ENCODE data around the gene PGD.

The PGD gene

DNA sequence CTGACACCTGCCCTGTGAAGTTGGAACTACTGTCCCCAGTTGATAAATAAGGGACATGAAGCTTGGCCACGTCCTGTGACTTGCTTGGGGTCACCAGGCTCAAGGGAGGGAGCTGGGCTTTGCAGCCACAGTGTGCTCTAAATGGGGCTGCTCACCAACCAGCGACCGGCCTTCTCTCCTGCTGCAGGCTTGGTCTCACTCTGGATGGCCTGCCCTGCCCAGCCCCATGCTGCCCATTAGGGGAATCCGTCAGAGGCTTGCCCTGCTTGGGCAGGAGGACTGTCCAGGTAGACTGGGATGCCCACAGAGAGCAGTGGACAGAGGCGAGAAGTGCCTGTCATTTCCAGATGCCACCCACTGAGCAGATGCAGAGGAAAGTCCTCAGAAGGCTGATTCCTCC lies 30.1 kb downstream of the PGD start:
- H3K36me3 ChIP-seq (ENCODE audit: insufficient read depth, low read length): peaks cover 4% of the 10 kb centered on the region
- no peaks in the 10 kb centered on the region for H4K20me1 ChIP-seq (ENCODE audit: insufficient read depth, low read length)
- 0 out of 2 replicates have a peak overlapping the region, but pooled peaks have one; percentile 63 for H3K9ac ChIP-seq (ENCODE audit: low read depth, low read length)
- H2AFZ ChIP-seq (ENCODE audit: low read depth, low read length): no peak overlapping the region
- H3K4me2 ChIP-seq (ENCODE audit: insufficient read depth, low read length): 0 out of 2 replicates have a peak overlapping the region, but pooled peaks have one; percentile 92
- ATAC-seq (ENCODE audit: insufficient read depth, low read depth) (no peak), DNase-seq (no peak)
- H3K4me1 ChIP-seq (ENCODE audit: insufficient read depth, low read length): peaks cover 47% of the 10 kb centered on the region
- H3K27ac ChIP-seq (ENCODE audit: low read length): no peak overlapping the region
- H3K4me3 ChIP-seq (ENCODE audit: low read depth in 1 of 2, low read length in 2 of 2): no peak overlapping the region
- TF ChIP-seq EZH2 (IDR thresholded peaks at IDR 0.05; ENCODE audit: borderline replicate concordance, low read depth, low read length, severe bottlenecking): no peak
- peak; percentile 4 for TF ChIP-seq CTCF (IDR thresholded peaks at IDR 0.05; ENCODE audit: borderline replicate concordance, extremely low read depth, low read length, poor library complexity, severe bottlenecking)
- no peaks in the 10 kb centered on the region for H3K9me3 ChIP-seq (ENCODE audit: insufficient read depth, low read length, severe bottlenecking)
- peaks cover 25% of the 10 kb centered on the region for H3K79me2 ChIP-seq (ENCODE audit: insufficient read depth, low read length)
- H3K27me3 ChIP-seq (ENCODE audit: insufficient read depth, low read length, poor library complexity): no peaks in the 10 kb centered on the region

DNA sequence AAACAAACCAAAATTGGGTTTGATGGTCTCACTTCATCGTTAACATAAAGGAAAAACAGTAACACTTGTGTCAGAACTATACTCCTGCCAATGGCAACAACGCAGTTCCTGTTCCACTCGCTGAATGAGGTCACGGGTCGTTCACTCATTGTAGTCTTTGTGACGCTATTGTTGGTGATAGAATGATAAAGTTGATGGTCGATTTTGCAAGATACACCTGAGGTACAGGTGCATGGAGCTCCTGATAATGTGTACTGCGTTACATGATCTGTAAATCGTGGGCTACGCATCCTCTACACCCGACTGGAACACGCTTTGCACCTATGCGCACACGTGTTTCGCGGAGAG lies 31.0 kb downstream of the PGD start:
- Histone ChIP-seq H3K79me2 (ENCODE audit: insufficient read depth, low read length) (peaks cover 25% of the 10 kb centered on the region), H2AFZ (ENCODE audit: low read depth, low read length) (peak overlapping the region; percentile 84), H3K27me3 (ENCODE audit: insufficient read depth, low read length, poor library complexity) (no peaks in the 10 kb centered on the region), H3K4me3 (ENCODE audit: low read depth in 1 of 2, low read length in 2 of 2) (peak overlapping the region; percentile 32 to 72; a peak in 3 of 4 replicates), H3K27ac (ENCODE audit: low read length) (peak overlapping the region; percentile 91), H3K4me1 (ENCODE audit: insufficient read depth, low read length) (peaks cover 47% of the 10 kb centered on the region), H3K9me3 (ENCODE audit: insufficient read depth, low read length, severe bottlenecking) (no peaks in the 10 kb centered on the region), H3K9ac (ENCODE audit: low read depth, low read length) (peak overlapping the region; percentile 63), H3K4me2 (ENCODE audit: insufficient read depth, low read length) (peak overlapping the region; percentile 92), H3K36me3 (ENCODE audit: insufficient read depth, low read length) (peaks cover 5% of the 10 kb centered on the region), H4K20me1 (ENCODE audit: insufficient read depth, low read length) (no peaks in the 10 kb centered on the region)
- TF ChIP-seq CTCF (IDR thresholded peaks at IDR 0.05; ENCODE audit: borderline replicate concordance, extremely low read depth, low read length, poor library complexity, severe bottlenecking) (no peak), EZH2 (IDR thresholded peaks at IDR 0.05; ENCODE audit: borderline replicate concordance, low read depth, low read length, severe bottlenecking) (no peak)
- ATAC-seq (ENCODE audit: insufficient read depth, low read depth): no peak
- no peak for DNase-seq

DNA sequence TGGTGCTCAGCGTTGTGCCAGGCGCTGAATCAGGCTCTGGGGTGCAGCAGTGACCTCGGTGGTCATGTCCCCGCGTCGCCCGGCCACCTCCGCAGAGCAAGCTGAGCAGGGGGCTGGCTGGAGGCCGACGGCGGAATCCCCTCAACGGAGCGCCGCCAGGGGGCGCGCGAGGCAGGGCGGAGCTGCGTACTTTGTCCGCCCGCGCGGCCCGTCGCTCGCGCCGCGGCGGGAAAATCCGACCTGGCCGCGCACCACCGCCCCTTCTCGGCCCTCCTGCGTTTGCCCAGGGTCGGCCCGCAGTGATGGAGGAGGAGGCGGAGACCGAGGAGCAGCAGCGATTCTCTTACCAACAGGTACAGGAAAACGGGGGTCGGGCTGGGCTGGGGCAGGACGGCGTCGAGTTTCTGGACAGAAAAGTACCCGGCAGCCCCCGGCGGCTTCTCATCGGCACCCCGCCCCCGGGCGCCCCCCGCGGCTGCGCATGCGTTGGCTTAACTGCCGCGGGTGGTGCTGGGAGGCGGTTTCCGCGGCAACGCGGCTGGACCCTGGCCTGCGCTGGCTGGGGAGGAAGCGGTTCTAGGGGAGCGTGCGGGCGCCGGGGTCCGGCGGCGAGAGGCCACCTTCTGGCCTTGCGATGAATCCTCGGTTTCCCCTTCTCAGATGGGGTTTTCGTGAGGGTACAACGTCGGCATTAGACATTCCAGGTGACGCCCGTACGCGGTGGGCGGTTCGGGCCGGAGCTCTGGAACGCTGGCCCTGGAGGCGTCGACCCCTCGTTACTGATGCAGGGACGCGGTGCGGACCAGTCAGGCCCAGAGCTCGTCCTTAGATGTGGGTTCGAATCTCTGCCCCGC lies 31.6 kb downstream of the PGD start, which contains the start of gene CENPS:
Gene CENPS, plus strand, starts transcription at position 218 of the 854 bp plus-strand sequence. Its CDS starts 85 bp downstream, at position 303.
- Histone ChIP-seq H3K4me3 (ENCODE audit: low read depth in 1 of 2, low read length in 2 of 2) (peak within 1 kb of the TSS; percentile 32 to 72), H4K20me1 (ENCODE audit: insufficient read depth, low read length) (no peaks in the 10 kb centered on the region), H3K79me2 (ENCODE audit: insufficient read depth, low read length) (peaks cover 25% of the 10 kb centered on the region), H3K36me3 (ENCODE audit: insufficient read depth, low read length) (peaks cover 5% of the 10 kb centered on the region), H3K27ac (ENCODE audit: low read length) (peak within 1 kb of the TSS; percentile 91), H3K9ac (ENCODE audit: low read depth, low read length) (peak within 1 kb of the TSS; percentile 63), H3K4me1 (ENCODE audit: insufficient read depth, low read length) (peaks cover 47% of the 10 kb centered on the region), H3K27me3 (ENCODE audit: insufficient read depth, low read length, poor library complexity) (no peaks in the 10 kb centered on the region), H2AFZ (ENCODE audit: low read depth, low read length) (peak within 1 kb of the TSS; percentile 84), H3K4me2 (ENCODE audit: insufficient read depth, low read length) (peak within 1 kb of the TSS; percentile 92), H3K9me3 (ENCODE audit: insufficient read depth, low read length, severe bottlenecking) (no peaks in the 10 kb centered on the region)
- ATAC-seq (ENCODE audit: insufficient read depth, low read depth): peak; percentile 80
- peak; percentile 87 for DNase-seq
- no peak for TF ChIP-seq EZH2 (IDR thresholded peaks at IDR 0.05; ENCODE audit: borderline replicate concordance, low read depth, low read length, severe bottlenecking)
- TF ChIP-seq CTCF (IDR thresholded peaks at IDR 0.05; ENCODE audit: borderline replicate concordance, extremely low read depth, low read length, poor library complexity, severe bottlenecking): peak; percentile 96
